ENCODE measurements around the gene MYCBP2.

Gene MYCBP2

GRCh38 chr13:77306458-77306857 lies 20.4 kb downstream of the MYCBP2 start:
- H3K27me3 ChIP-seq (ENCODE audit: insufficient read depth, poor library complexity, severe bottlenecking) = no peaks in the 10 kb centered on the region
- TF ChIP-seq, protein P1, sequence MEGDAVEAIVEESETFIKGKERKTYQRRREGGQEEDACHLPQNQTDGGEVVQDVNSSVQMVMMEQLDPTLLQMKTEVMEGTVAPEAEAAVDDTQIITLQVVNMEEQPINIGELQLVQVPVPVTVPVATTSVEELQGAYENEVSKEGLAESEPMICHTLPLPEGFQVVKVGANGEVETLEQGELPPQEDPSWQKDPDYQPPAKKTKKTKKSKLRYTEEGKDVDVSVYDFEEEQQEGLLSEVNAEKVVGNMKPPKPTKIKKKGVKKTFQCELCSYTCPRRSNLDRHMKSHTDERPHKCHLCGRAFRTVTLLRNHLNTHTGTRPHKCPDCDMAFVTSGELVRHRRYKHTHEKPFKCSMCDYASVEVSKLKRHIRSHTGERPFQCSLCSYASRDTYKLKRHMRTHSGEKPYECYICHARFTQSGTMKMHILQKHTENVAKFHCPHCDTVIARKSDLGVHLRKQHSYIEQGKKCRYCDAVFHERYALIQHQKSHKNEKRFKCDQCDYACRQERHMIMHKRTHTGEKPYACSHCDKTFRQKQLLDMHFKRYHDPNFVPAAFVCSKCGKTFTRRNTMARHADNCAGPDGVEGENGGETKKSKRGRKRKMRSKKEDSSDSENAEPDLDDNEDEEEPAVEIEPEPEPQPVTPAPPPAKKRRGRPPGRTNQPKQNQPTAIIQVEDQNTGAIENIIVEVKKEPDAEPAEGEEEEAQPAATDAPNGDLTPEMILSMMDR (IDR thresholded peaks at IDR 0.05; ENCODE audit: poor library complexity, severe bottlenecking) = no peak
- peaks cover 15% of the 10 kb centered on the region for H3K4me1 ChIP-seq (ENCODE audit: insufficient read depth, poor library complexity, severe bottlenecking)
- no peaks in the 10 kb centered on the region for H3K36me3 ChIP-seq (ENCODE audit: low read depth)
- no peaks in the 10 kb centered on the region for H3K9me3 ChIP-seq (ENCODE audit: severe bottlenecking)
- no peak for ATAC-seq (ENCODE audit: low read depth)
- no peak overlapping the region for H3K27ac ChIP-seq (ENCODE audit: poor library complexity, severe bottlenecking)
- H3K4me3 ChIP-seq (ENCODE audit: severe bottlenecking) = no peak overlapping the region
- DNase-seq (ENCODE audit: low spot score) = no peak

GRCh38 chr13:77305266-77305665 lies 21.6 kb downstream of the MYCBP2 start:
- ATAC-seq (ENCODE audit: low read depth) (no peak), DNase-seq (ENCODE audit: low spot score) (no peak)
- peaks cover 21% of the 10 kb centered on the region for H3K4me1 ChIP-seq (ENCODE audit: insufficient read depth, poor library complexity, severe bottlenecking)
- no peak overlapping the region for H3K4me3 ChIP-seq (ENCODE audit: severe bottlenecking)
- no peak overlapping the region for H3K27ac ChIP-seq (ENCODE audit: poor library complexity, severe bottlenecking)
- H3K36me3 ChIP-seq (ENCODE audit: low read depth) = no peaks in the 10 kb centered on the region
- no peaks in the 10 kb centered on the region for H3K9me3 ChIP-seq (ENCODE audit: severe bottlenecking)
- TF ChIP-seq, protein P1 (IDR thresholded peaks at IDR 0.05; ENCODE audit: poor library complexity, severe bottlenecking) = no peak
- H3K27me3 ChIP-seq (ENCODE audit: insufficient read depth, poor library complexity, severe bottlenecking) = no peaks in the 10 kb centered on the region

DNA sequence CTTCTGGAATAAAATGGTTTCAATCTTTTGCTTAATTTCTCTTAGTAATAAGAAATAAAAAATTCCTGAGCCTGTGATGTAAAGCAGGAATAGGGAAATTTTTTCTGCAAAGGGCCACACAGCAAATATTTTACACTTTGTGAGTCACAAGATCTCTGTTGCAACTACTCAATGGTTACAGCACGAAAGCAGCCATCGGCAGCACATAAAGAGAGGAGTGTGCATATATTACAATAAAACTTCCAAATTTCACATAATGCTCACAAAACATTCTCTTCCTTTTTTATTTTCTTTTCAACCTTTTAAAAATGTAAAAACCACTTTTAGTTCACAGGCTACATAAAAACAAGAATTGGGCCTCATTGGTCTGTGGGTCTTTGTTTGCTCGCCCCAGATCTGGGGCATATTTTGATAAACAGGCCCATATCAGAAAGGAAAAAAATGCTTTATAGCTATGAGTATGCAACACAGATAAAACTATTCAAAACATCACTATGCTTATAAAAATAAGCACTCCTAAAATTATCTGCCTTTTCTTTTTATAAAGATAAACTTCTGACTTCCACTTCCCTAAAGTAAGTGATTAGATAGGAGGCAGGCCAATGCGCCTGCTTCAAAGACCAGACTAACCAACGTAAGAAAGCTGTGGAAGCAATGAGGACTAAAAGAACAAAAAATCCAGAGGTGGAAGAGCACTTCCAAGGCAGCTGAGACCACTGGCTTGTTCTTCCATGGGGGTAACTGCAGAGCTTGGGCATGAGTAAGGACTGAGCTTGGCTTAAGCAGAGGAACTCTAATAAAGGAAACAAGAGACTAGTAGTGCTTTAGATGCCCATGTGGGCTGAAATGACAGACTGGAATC lies 26.5 kb downstream of the MYCBP2 start:
- ATAC-seq (ENCODE audit: low read depth) (peak; percentile 77), DNase-seq (ENCODE audit: low spot score) (no peak)
- Histone ChIP-seq H3K36me3 (ENCODE audit: low read depth) (peaks cover 7% of the 10 kb centered on the region), H3K4me1 (ENCODE audit: insufficient read depth, poor library complexity, severe bottlenecking) (peaks cover 19% of the 10 kb centered on the region), H3K9me3 (ENCODE audit: severe bottlenecking) (no peaks in the 10 kb centered on the region), H3K27ac (ENCODE audit: poor library complexity, severe bottlenecking) (no peak overlapping the region), H3K4me3 (ENCODE audit: severe bottlenecking) (no peak overlapping the region), H3K27me3 (ENCODE audit: insufficient read depth, poor library complexity, severe bottlenecking) (no peaks in the 10 kb centered on the region)
- TF ChIP-seq, protein P1 (IDR thresholded peaks at IDR 0.05; ENCODE audit: poor library complexity, severe bottlenecking) = no peak

- H3K4me3 ChIP-seq (ENCODE audit: severe bottlenecking) = no peak overlapping the region
- H3K36me3 ChIP-seq (ENCODE audit: low read depth) = peaks cover 11% of the 10 kb centered on the region
- no peak for ATAC-seq (ENCODE audit: low read depth)
- peaks cover 14% of the 10 kb centered on the region for H3K4me1 ChIP-seq (ENCODE audit: insufficient read depth, poor library complexity, severe bottlenecking)
- TF ChIP-seq, protein P1 (IDR thresholded peaks at IDR 0.05; ENCODE audit: poor library complexity, severe bottlenecking) = no peak
- no peaks in the 10 kb centered on the region for H3K9me3 ChIP-seq (ENCODE audit: severe bottlenecking)
- no peaks in the 10 kb centered on the region for H3K27me3 ChIP-seq (ENCODE audit: insufficient read depth, poor library complexity, severe bottlenecking)
- DNase-seq (ENCODE audit: low spot score) = no peak
- no peak overlapping the region for H3K27ac ChIP-seq (ENCODE audit: poor library complexity, severe bottlenecking)
Observed at GRCh38 chr13:77299587-77299986, 27.3 kb downstream of the MYCBP2 start.

DNA sequence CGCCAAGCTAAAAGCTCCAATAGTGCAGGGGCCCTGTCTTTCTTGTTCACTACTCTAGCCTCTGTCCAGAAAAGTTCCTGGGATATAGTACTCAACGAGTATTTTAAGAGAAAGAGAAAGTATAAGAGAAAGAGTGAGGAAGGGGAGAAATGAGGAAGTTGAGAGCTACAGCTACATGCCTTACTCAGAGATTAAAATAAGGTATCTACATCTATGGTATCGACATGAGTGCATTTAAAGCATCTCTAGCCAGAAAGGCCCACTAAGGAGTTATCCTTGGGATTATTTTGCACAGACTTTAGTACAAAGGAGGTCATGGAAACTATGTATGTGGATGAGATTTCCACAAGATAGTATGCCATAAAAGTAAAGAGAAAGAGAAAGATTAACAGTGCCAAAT lies 28.5 kb downstream of the MYCBP2 start:
- DNase-seq (ENCODE audit: low spot score) (no peak), ATAC-seq (ENCODE audit: low read depth) (no peak)
- TF ChIP-seq, protein P1 (IDR thresholded peaks at IDR 0.05; ENCODE audit: poor library complexity, severe bottlenecking) = no peak
- H3K27me3 ChIP-seq (ENCODE audit: insufficient read depth, poor library complexity, severe bottlenecking) = no peaks in the 10 kb centered on the region
- H3K4me3 ChIP-seq (ENCODE audit: severe bottlenecking) = no peak overlapping the region
- peaks cover 14% of the 10 kb centered on the region for H3K4me1 ChIP-seq (ENCODE audit: insufficient read depth, poor library complexity, severe bottlenecking)
- no peaks in the 10 kb centered on the region for H3K9me3 ChIP-seq (ENCODE audit: severe bottlenecking)
- no peak overlapping the region for H3K27ac ChIP-seq (ENCODE audit: poor library complexity, severe bottlenecking)
- peaks cover 11% of the 10 kb centered on the region for H3K36me3 ChIP-seq (ENCODE audit: low read depth)
